SK-MEL-5 (cell line): ENCODE measurements around the gene ANKRD10. TPM values are rescaled to one million over a fixed set of nuclear protein-coding genes. Genes with fewer than 3 reads are reported as not detected.

Experiments
- DNase-seq: peaks from one replicate; pipeline ENCODE4 v3.0.0-alpha.2; 2016; ENCODE audit warnings: low read depth, low spot score
- in situ Hi-C: cut with HindIII; loops from 2 replicates; pipeline ENCODE4 v1.10.0; 2016; ENCODE audit warnings: low sequenced_read_pairs, high pct_unique_total_duplicates, low pct_unique_long_range_greater_than_20kb
- total RNA-seq: library from RNA; depleted of rRNA; stranded (reverse); fragments of >200 nt; shearing (Covaris generic); gene quantifications from 2 replicates; pipeline ENCODE4 v1.2.3, GENCODE V29; 2014

Gene ANKRD10
- total RNA-seq, 1 experiment from 2014 or later: 71.0 TPM

- in situ Hi-C loops: no loop called here
- DNase-seq: no peak
Measured at GRCh38 chr13:110897521-110897920, 17.3 kb downstream of the ANKRD10 start.

GRCh38 chr13:110897014-110897413, 17.9 kb downstream of the ANKRD10 start:
- no peak for DNase-seq
- in situ Hi-C loops: no loop called here

- in situ Hi-C loops: no loop called here
- DNase-seq: no peak
Measured at GRCh38 chr13:110894086-110894485, 20.8 kb downstream of the ANKRD10 start.

GRCh38 chr13:110893571-110893970, 21.3 kb downstream of the ANKRD10 start:
- in situ Hi-C loops: no loop called here
- no peak for DNase-seq

GRCh38 chr13:110890279-110891165, 24.3 kb downstream of the ANKRD10 start:
- in situ Hi-C loops: no loop called here

GRCh38 chr13:110888390-110888789, 26.5 kb downstream of the ANKRD10 start:
- in situ Hi-C loops: no loop called here
- DNase-seq: no peak

More at GRCh38 chr13:110890279-110891165, 24.3 kb downstream of the ANKRD10 start:
- DNase-seq: no peak

GRCh38 chr13:110887597-110888333, 27.1 kb downstream of the ANKRD10 start:
- in situ Hi-C loops: no loop called here
- no peak for DNase-seq

- in situ Hi-C loops: no loop called here
- no peak for DNase-seq
Measured at GRCh38 chr13:110886870-110887596, 27.8 kb downstream of the ANKRD10 start.

GRCh38 chr13:110885966-110886869, 28.7 kb downstream of the ANKRD10 start:
- no peak for DNase-seq
- in situ Hi-C loops: no loop called here

- DNase-seq: no peak
- in situ Hi-C loops: no loop called here
Measured at GRCh38 chr13:110885516-110885915, 29.4 kb downstream of the ANKRD10 start.

- no peak for DNase-seq
- in situ Hi-C loops: no loop called here
Measured at GRCh38 chr13:110884517-110884916, 30.4 kb downstream of the ANKRD10 start.

GRCh38 chr13:110883542-110883941, 31.3 kb downstream of the ANKRD10 start:
- DNase-seq: no peak
- in situ Hi-C loops: no loop called here

GRCh38 chr13:110882972-110883371, 31.9 kb downstream of the ANKRD10 start:
- in situ Hi-C loops: no loop called here
- DNase-seq: no peak

- in situ Hi-C loops: no loop called here
- DNase-seq: no peak
Measured at GRCh38 chr13:110881839-110882627, 32.8 kb downstream of the ANKRD10 start.

GRCh38 chr13:110880627-110881026, 34.2 kb downstream of the ANKRD10 start:
- in situ Hi-C loops: no loop called here
- DNase-seq: no peak

GRCh38 chr13:110879482-110879881, 35.4 kb downstream of the ANKRD10 start:
- in situ Hi-C loops: no loop called here
- no peak for DNase-seq
